Measurements from ENCODE around the gene KCP.

GRCh38 chr7:128936798-128937197, 26.3 kb upstream of the KCP start:
- no peak for TF ChIP-seq POLR2AphosphoS5 (IDR thresholded peaks at IDR 0.05; ENCODE audit: borderline replicate concordance, low read depth, low read length)
- TF ChIP-seq FOXP2 (optimal IDR thresholded peaks at IDR 0.05; ENCODE audit: control extremely low read depth, extremely low read length, insufficient read depth), result no peak
